Posterior vena cava (tissue), 2 donors: ENCODE data around the gene TOPORS. TPM values are rescaled to one million over a fixed set of nuclear protein-coding genes. Genes with fewer than 3 reads are reported as not detected.
A peak's percentile ranks its signal among the peaks of the same experiment; 100 is the strongest.
"Not testable (repeated sequence)": the region's sequence is repeated elsewhere in the genome, so short reads cannot be mapped to it uniquely, and the experiment has no call there.

Experiments used
- DNase-seq: peaks from one replicate; pipeline ENCODE4 v3.0.0-alpha.2; 2020; ENCODE audit warnings: low spot score
- intact Hi-C, 2 donors: fragments of 100-400 bp; cut with DNase I; formaldehyde crosslinking; loops; one replicate each; pipeline versions ENCODE4 v1.14.1 to v1.14.2; 2022 to 2023
- long read RNA-seq, 2 donors: library from polyadenylated mRNA; unstranded; transcript quantifications; one replicate each; pipeline ENCODE4 v2.0.0, GENCODE V29; 2020 to 2021
- total RNA-seq, 2 donors: library from RNA; stranded (reverse); fragmentation: NEBNext Ultra II Directional; extraction: Animal tissue kit (Norgen Biotek cat#: 25700); gene quantifications; one replicate each; pipeline ENCODE4 v1.2.1, GENCODE V29; 2021
- donor health status: DM: yes; HTN: yes; CAD: no.
- donor health status: DM: yes; HTN: yes; CAD: no.

Gene TOPORS
- total RNA-seq = 10 to 100 TPM; 11.6 to 14.1 TPM
- long read RNA-seq, donor 1, full-length matches to known transcripts = 4 of 8 reads
- long read RNA-seq, donor 1, partial matches to known transcripts = 2 of 8 reads
- long read RNA-seq, donor 1, other reads (novel, unspliced or antisense) = 2 of 8 reads
- long read RNA-seq, donor 2, full-length matches to known transcripts = 21 of 30 reads
- long read RNA-seq, donor 2, partial matches to known transcripts = 6 of 30 reads
- long read RNA-seq, donor 2, other reads (novel, unspliced or antisense) = 3 of 30 reads

GRCh38 chr9:32552172-32552872 is at the start of gene TOPORS, which contains the start of gene SMIM27:
Gene TOPORS (minus strand): TSS chr9:32552586. CDS start chr9:32552436, 150 bp downstream.
Gene SMIM27 (plus strand): TSS chr9:32552327. CDS start chr9:32552435, 108 bp downstream.
- intact Hi-C loops = no loop called here
- DNase-seq = peak; percentile 98

- intact Hi-C loops = loop anchor here in 1 of 2 donors (10.0 kb wide), 1 partner anchor 366 kb away; no protein-coding TSS in a partner anchor
- DNase-seq = not testable (repeated sequence)
Measured at GRCh38 chr9:32599021-32599420, 46.6 kb upstream of the TOPORS start.

GRCh38 chr9:32596936-32597335 is 44.5 kb upstream of the TOPORS start:
- intact Hi-C loops = loop anchor here in 1 of 2 donors (10.0 kb wide), 1 partner anchor 368 kb away; no protein-coding TSS in a partner anchor
- DNase-seq = no peak

GRCh38 chr9:32596096-32596865 is 43.9 kb upstream of the TOPORS start:
- intact Hi-C loops = loop anchor here in 1 of 2 donors (10.0 kb wide), 1 partner anchor 369 kb away; no protein-coding TSS in a partner anchor
- no peak for DNase-seq

GRCh38 chr9:32590898-32591297 is 38.5 kb upstream of the TOPORS start:
- intact Hi-C loops = loop anchor here in 1 of 2 donors (10.0 kb wide), 1 partner anchor 374 kb away; no protein-coding TSS in a partner anchor
- DNase-seq = no peak

GRCh38 chr9:32590476-32590875 is 38.1 kb upstream of the TOPORS start:
- intact Hi-C loops = loop anchor here in 1 of 2 donors (10.0 kb wide), 1 partner anchor 374 kb away; no protein-coding TSS in a partner anchor
- no peak for DNase-seq

GRCh38 chr9:32589083-32589723 is 36.8 kb upstream of the TOPORS start:
- DNase-seq = no peak
- intact Hi-C loops = no loop called here

GRCh38 chr9:32587901-32588300 is 35.5 kb upstream of the TOPORS start:
- intact Hi-C loops = no loop called here

GRCh38 chr9:32584784-32585183 is 32.4 kb upstream of the TOPORS start:
- intact Hi-C loops = no loop called here

More at GRCh38 chr9:32587901-32588300, 35.5 kb upstream of the TOPORS start:
- DNase-seq = no peak

GRCh38 chr9:32581512-32582143 is 29.2 kb upstream of the TOPORS start:
- no peak for DNase-seq
- intact Hi-C loops = no loop called here

More at GRCh38 chr9:32584784-32585183, 32.4 kb upstream of the TOPORS start:
- no peak for DNase-seq

GRCh38 chr9:32580631-32581300 is 28.4 kb upstream of the TOPORS start:
- no peak for DNase-seq
- intact Hi-C loops = no loop called here

- DNase-seq = peak; percentile 88
- intact Hi-C loops = loop anchor here (2.0 kb wide), 1 partner anchor 201 kb away; no protein-coding TSS in a partner anchor
Measured at GRCh38 chr9:32579706-32580331, 27.4 kb upstream of the TOPORS start.

GRCh38 chr9:32578976-32579375 is 26.6 kb upstream of the TOPORS start:
- DNase-seq = no peak
- intact Hi-C loops = loop anchor here (2.0 kb wide), 1 partner anchor 200 kb away; no protein-coding TSS in a partner anchor

- intact Hi-C loops = no loop called here
- DNase-seq = no peak
Measured at GRCh38 chr9:32577316-32577715, 24.9 kb upstream of the TOPORS start.

- intact Hi-C loops = no loop called here
- no peak for DNase-seq
Measured at GRCh38 chr9:32574858-32575257, 22.5 kb upstream of the TOPORS start.

GRCh38 chr9:32573821-32574220 is 21.4 kb upstream of the TOPORS start:
- DNase-seq = no peak
- intact Hi-C loops = no loop called here

GRCh38 chr9:32572900-32573523 is 20.6 kb upstream of the TOPORS start, which contains the start of gene NDUFB6:
Gene NDUFB6 (minus strand): TSS chr9:32573159. CDS start chr9:32573060, 99 bp downstream.
- intact Hi-C loops = no loop called here
- peak; percentile 99 for DNase-seq
